GM12872 (cell line): ENCODE data around the gene TIMP1.

Experiments used
- CTCF ChIP-seq: IDR thresholded peaks from 3 replicates; pipeline ENCODE4 v1.5.1; 2011; ENCODE audit warnings: low read depth, mild to moderate bottlenecking, low read length, moderate library complexity; ENCODE audit not compliant: insufficient read depth

Gene TIMP1

GRCh38 chrX:47595716-47596251 lies 13.5 kb downstream of the TIMP1 start:
- TF ChIP-seq CTCF = no peak

GRCh38 chrX:47596256-47596655 lies 14.0 kb downstream of the TIMP1 start:
- TF ChIP-seq CTCF = no peak

GRCh38 chrX:47597222-47597621 lies 15.0 kb downstream of the TIMP1 start:
- TF ChIP-seq CTCF = no peak

- TF ChIP-seq CTCF = no peak
These were observed 22.8 kb downstream of the TIMP1 start for GRCh38 chrX:47605024-47605423.

GRCh38 chrX:47607091-47607490 lies 24.9 kb downstream of the TIMP1 start:
- TF ChIP-seq CTCF = no peak

GRCh38 chrX:47608130-47608810 lies 26.0 kb downstream of the TIMP1 start:
- TF ChIP-seq CTCF = no peak

- TF ChIP-seq CTCF = no peak
These were observed 28.3 kb downstream of the TIMP1 start for GRCh38 chrX:47610511-47610910.

- no peak for TF ChIP-seq CTCF
These were observed 29.3 kb downstream of the TIMP1 start for GRCh38 chrX:47611489-47611888.
